Esophagus muscularis mucosa (tissue), 4 donors: ENCODE measurements around the gene SEC31A. TPM values are rescaled to one million over a fixed set of nuclear protein-coding genes. Genes with fewer than 3 reads are reported as not detected.

ENCODE experiments used
- DNase-seq: peaks from one replicate; pipeline ENCODE4 v3.0.0-alpha.2; 2017; ENCODE audit errors: extremely low spot score
- H3K27ac ChIP-seq, 4 donors: fragments of 200-600 bp; sonication (generic); replicated peaks in 1 of 4; 1 replicate in 3 of 4; 2 replicates in 1 of 4; pipeline ENCODE4 v1.5.1; 2016 to 2019; ENCODE audit warnings: mild to moderate bottlenecking in 1 of 4
- H3K27me3 ChIP-seq, 4 donors: fragments of 200-600 bp; sonication (generic); one replicate each; pipeline versions ENCODE4 v1.5.1 to v1.6.0; 2016 to 2019
- H3K36me3 ChIP-seq, 4 donors: fragments of 200-600 bp; sonication (generic); one replicate each; pipeline ENCODE4 v1.5.1; 2016 to 2019
- H3K4me1 ChIP-seq, 4 donors: fragments of 200-600 bp; sonication (generic); one replicate each; pipeline ENCODE4 v1.5.1; 2016 to 2019
- H3K4me3 ChIP-seq, 4 donors: fragments of 200-600 bp; sonication (generic); 1 replicate in 2 of 4; 2 replicates in 2 of 4; pipeline ENCODE4 v1.5.1; 2016 to 2019; ENCODE audit warnings: mild to moderate bottlenecking in 4 of 4, moderate library complexity in 1 of 4
- H3K9me3 ChIP-seq, 4 donors: fragments of 200-600 bp; sonication (generic); 1 replicate in 3 of 4; 2 replicates in 1 of 4; pipeline ENCODE4 v1.5.1; 2016 to 2019
- EP300 ChIP-seq: sonication (generic); formaldehyde crosslinking; IDR thresholded peaks from one replicate; pipeline ENCODE4 v1.6.1; 2017; ENCODE audit warnings: antibody characterized with exemption
- POLR2A ChIP-seq: fragments of 450-650 bp; IDR thresholded peaks from one replicate; pipeline ENCODE4 v1.6.1; 2017; ENCODE audit warnings: antibody characterized with exemption, moderate library complexity, mild to moderate bottlenecking, low read depth
- POLR2AphosphoS5 ChIP-seq, 2 donors: sonication (generic); formaldehyde crosslinking; IDR thresholded peaks; one replicate each; pipeline ENCODE4 v1.6.1; 2017; ENCODE audit warnings: antibody characterized with exemption in 2 of 2
- WGBS: methylation state at CpG from one replicate; pipeline ENCODE4 v1.1.5; 2018; 5-methylcytosine and 5-hydroxymethylcytosine counted together
- intact Hi-C: fragments of 100-400 bp; cut with DNase I; formaldehyde crosslinking; loops from one replicate; pipeline ENCODE4 v1.15.1; 2023
- total RNA-seq, 4 donors: library from RNA; depleted of rRNA; stranded (reverse); fragments of >200 nt; gene quantifications; one replicate each; pipeline versions ENCODE4 v1.1.0 to v1.2.1, GENCODE V29; 2016
- TF ChIP-seq, protein P1 (sequence below), 3 experiments: fragments of 200-600 bp in 2 of 3; fragments of 450-650 bp in 1 of 3; sonication (generic) in 2 of 3; IDR thresholded peaks; one replicate each; pipeline ENCODE4 v1.5.1; 2017 to 2019; ENCODE audit warnings: antibody characterized with exemption in 3 of 3, mild to moderate bottlenecking in 2 of 3, moderate library complexity in 1 of 3

The SEC31A gene
- total RNA-seq, 4 donors from 2014 or later: 117 to 146 (median 131) TPM

DNA sequence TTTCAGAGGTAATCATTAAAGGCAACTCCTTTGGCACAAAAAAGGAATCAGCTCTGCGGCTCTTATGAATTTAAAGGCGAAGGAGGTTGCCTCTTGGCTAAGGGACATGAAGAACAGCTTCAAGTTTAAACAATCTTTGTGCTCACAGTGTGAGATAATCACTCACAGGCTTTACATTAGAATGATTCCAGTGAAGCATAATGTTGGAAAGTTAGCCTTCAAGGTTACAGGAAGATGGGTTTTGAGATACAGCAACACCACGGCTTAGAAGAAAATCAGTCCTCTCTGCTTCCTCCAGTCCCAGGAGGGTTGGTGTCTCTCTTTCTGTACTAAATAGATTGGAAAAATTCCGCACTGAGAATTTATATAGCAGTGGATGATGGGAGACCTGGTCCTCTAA, 80.8 kb downstream of the SEC31A start:
- no peak overlapping the region for H3K27ac ChIP-seq
- H3K27me3 ChIP-seq: no peaks in the 10 kb centered on the region
- 59% methylated on average over 4 of the region's 4 CpGs for WGBS
- H3K4me1 ChIP-seq: peaks cover 0 to 21% (median 12%) of the 10 kb centered on the region in 4 donors
- intact Hi-C loops: no loop called here
- no peaks in the 10 kb centered on the region for H3K36me3 ChIP-seq
- DNase-seq: no peak
- no peak for TF ChIP-seq POLR2A
- no peak for TF ChIP-seq POLR2AphosphoS5 (IDR thresholded peaks at IDR 0.05)
- H3K4me3 ChIP-seq: no peak overlapping the region
- H3K9me3 ChIP-seq: no peaks in the 10 kb centered on the region

DNA sequence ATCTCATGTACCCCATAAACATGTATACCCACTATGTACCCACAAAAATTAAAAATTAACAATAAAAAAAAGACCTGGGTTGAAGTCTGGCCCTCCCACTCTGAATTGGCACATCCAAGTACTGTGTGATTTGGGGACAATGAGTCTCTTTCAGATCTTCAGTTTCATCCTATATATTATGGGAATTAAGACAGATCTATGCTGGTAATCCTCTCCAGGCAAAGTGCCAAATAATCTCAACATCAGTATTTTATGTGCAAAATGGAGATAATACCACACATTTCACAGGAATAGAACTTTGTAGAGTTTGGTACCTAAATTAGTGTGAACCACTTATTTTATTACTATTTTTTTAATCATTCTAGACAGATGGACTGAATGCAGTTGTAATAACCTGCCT, 81.3 kb downstream of the SEC31A start:
- Histone ChIP-seq H3K4me3 (no peak overlapping the region), H3K27ac (no peak overlapping the region), H3K36me3 (no peaks in the 10 kb centered on the region), H3K27me3 (no peaks in the 10 kb centered on the region), H3K4me1 (peaks cover 0 to 21% (median 12%) of the 10 kb centered on the region in 4 donors), H3K9me3 (no peaks in the 10 kb centered on the region)
- no peak for DNase-seq
- intact Hi-C loops: no loop called here
- TF ChIP-seq POLR2AphosphoS5 (IDR thresholded peaks at IDR 0.05): no peak
- TF ChIP-seq EP300: no peak
- TF ChIP-seq, protein P1, sequence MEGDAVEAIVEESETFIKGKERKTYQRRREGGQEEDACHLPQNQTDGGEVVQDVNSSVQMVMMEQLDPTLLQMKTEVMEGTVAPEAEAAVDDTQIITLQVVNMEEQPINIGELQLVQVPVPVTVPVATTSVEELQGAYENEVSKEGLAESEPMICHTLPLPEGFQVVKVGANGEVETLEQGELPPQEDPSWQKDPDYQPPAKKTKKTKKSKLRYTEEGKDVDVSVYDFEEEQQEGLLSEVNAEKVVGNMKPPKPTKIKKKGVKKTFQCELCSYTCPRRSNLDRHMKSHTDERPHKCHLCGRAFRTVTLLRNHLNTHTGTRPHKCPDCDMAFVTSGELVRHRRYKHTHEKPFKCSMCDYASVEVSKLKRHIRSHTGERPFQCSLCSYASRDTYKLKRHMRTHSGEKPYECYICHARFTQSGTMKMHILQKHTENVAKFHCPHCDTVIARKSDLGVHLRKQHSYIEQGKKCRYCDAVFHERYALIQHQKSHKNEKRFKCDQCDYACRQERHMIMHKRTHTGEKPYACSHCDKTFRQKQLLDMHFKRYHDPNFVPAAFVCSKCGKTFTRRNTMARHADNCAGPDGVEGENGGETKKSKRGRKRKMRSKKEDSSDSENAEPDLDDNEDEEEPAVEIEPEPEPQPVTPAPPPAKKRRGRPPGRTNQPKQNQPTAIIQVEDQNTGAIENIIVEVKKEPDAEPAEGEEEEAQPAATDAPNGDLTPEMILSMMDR (IDR thresholded peaks at IDR 0.05): no peak
- no peak for TF ChIP-seq POLR2A

DNA sequence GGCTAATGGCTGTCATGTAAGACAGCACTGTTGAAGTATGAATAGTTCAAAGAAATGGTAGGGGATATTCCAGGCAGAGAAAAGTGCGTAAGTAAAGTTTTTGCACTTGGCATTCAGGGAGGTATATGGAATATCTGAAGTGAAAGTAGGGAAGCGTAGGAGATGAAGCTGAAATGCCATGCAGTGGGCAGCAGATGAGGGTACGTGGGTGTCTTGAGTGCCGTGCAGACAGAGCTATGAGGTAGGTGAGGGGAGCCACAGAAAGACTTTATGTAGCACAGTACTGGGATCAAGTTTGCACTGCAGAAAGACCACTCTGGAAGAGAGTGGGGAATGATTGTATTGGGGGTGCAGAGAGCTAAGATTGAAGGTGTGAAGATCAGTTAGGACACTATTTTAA, 87.2 kb downstream of the SEC31A start:
- Histone ChIP-seq H3K4me1 (peaks cover 8 to 13% (median 12%) of the 10 kb centered on the region in 4 donors), H3K4me3 (no peak overlapping the region), H3K27me3 (no peaks in the 10 kb centered on the region), H3K36me3 (no peaks in the 10 kb centered on the region), H3K9me3 (no peaks in the 10 kb centered on the region), H3K27ac (no peak overlapping the region)
- TF ChIP-seq, protein P1 (IDR thresholded peaks at IDR 0.05): no peak
- no peak for TF ChIP-seq POLR2A
- no peak for TF ChIP-seq EP300
- no peak for TF ChIP-seq POLR2AphosphoS5 (IDR thresholded peaks at IDR 0.05)
- WGBS: 96% methylated on average over 4 of the region's 4 CpGs
- DNase-seq: no peak
- intact Hi-C loops: no loop called here

DNA sequence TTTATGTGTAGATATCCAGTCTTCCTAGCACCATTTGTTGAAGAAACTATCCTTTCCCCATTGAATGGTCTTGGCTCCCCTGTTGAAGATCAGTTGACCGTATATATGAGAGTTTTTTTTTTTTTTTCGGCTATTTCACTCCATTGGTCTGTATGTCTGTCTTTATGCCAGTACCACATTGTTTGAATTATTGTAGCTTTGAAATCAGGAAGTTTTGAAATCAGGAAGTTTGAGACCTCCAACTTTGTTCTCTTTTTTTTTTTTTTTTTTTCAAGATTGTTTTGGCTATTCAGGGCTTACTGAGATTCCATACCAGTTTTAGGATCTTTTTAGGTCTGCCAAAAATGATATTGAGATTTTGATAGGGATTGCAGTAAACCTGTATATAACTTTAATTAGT, 88.0 kb downstream of the SEC31A start:
- Histone ChIP-seq H3K9me3 (no peaks in the 10 kb centered on the region), H3K4me3 (no peak overlapping the region), H3K27me3 (no peaks in the 10 kb centered on the region), H3K27ac (no peak overlapping the region), H3K36me3 (no peaks in the 10 kb centered on the region), H3K4me1 (peaks cover 8 to 13% (median 12%) of the 10 kb centered on the region in 4 donors)
- no peak for TF ChIP-seq EP300
- TF ChIP-seq POLR2A: no peak
- TF ChIP-seq POLR2AphosphoS5 (IDR thresholded peaks at IDR 0.05): no peak
- TF ChIP-seq, protein P1 (IDR thresholded peaks at IDR 0.05): no peak
- DNase-seq: no peak
- 60% methylated on average over 2 of the region's 2 CpGs for WGBS
- intact Hi-C loops: no loop called here

DNA sequence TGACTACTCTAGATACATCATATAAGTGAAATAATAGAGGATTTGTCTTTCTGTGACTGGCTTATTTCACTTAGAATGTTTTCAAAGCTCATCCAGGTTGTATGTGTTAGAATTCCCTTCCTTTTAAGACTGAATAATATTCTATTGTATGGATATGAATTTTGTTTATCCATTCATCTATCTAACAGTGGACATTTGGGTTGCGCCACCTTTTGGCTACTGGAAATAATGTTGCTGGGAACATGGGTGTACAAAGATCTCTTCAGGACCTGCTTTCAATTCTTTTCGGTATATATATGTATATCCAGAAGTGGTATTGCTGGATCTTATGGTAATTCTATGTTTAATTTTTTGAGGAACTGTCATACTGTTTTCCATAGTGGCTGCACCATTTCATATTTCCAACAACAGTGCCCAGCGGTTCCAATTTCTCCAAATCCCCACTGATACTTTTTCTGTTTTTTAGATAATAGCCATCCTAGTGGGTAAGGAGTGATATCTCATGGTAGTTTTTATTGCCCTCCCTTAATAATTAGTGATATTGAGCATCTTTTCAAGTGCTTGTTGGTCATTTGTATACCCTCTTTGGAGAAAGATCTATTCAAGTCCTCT, 88.9 kb downstream of the SEC31A start:
- no peaks in the 10 kb centered on the region for H3K27me3 ChIP-seq
- 73% methylated on average over 3 of the region's 3 CpGs for WGBS
- no peak for DNase-seq
- TF ChIP-seq POLR2AphosphoS5 (IDR thresholded peaks at IDR 0.05) (no peak), EP300 (no peak), POLR2A (no peak)
- TF ChIP-seq, protein P1 (IDR thresholded peaks at IDR 0.05): peak; percentile 29 to 45 (median 32)
- intact Hi-C loops: no loop called here
- no peak overlapping the region for H3K4me3 ChIP-seq
- peaks cover 16 to 22% (median 21%) of the 10 kb centered on the region in 4 donors for H3K4me1 ChIP-seq
- no peak overlapping the region for H3K27ac ChIP-seq
- H3K9me3 ChIP-seq: no peaks in the 10 kb centered on the region
- H3K36me3 ChIP-seq: no peaks in the 10 kb centered on the region
